T-helper 9 cell (primary cell): Measurements from ENCODE around the gene TXNDC8.

ENCODE experiments used
- DNase-seq: peaks from one replicate; pipeline ENCODE4 v3.0.0-alpha.2; 2020

Gene TXNDC8

DNA sequence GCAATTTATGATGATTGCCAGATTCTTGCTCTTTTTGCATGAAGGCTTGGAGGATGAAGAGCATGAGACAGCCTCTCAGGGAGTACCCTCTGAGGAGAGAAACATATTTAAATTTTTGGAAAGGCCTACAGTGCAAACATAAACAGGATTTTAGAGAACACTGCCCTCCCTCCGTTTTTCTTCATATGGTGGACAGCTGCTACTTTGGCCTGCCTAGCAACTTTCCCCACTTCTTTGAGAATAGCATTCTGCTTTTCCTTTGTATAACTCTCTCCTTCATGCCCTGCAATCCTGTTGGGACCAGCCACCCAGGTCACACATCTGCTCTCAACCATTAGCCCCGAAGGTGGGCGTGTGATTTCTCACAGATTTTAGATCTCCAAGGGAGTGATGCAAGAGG lies 60.9 kb downstream of the TXNDC8 start:
- no peak for DNase-seq

GRCh38 chr9:110270211-110270995 lies 67.3 kb downstream of the TXNDC8 start:
- DNase-seq = no peak

GRCh38 chr9:110266795-110267194 lies 70.9 kb downstream of the TXNDC8 start:
- DNase-seq = no peak

DNA sequence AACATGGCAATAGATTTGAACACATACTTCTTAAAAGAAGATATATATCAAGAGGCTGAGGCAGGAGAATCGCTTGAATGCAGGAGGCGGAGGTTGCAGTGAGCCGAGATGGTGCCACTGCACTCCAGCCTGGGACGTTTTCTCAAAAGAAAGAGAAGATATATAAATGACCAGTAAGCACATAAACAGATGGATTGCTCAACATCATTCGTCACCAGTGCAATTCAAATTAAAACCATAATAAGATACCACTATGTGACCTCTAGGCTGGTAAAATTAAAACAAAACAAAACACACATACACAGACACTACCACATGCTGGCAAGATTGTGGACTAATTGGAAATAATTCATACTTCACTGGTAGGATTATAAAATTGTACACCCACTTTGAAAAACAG lies 76.0 kb downstream of the TXNDC8 start:
- DNase-seq = no peak

DNA sequence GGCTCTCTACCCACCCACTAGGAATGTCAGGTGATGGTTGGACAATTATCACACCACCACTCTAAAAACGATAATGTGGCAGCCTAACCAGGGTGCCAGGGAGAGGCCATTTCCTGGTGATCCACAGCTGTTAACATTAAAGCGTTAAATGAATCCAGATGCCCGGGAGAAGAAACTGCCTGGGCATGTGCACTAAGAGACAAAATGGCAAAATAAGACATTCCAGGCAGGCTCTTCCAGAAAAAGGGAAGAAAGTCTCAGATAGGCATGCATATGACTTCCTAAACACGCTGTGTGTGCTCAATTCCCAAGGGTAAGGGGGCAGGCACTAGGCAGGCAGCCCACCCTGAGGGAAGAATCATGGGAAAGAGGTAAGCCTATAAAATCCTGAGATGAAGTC lies 76.8 kb downstream of the TXNDC8 start:
- no peak for DNase-seq

GRCh38 chr9:110259566-110259965 lies 78.1 kb downstream of the TXNDC8 start:
- no peak for DNase-seq

- DNase-seq = no peak
These were observed 79.0 kb downstream of the TXNDC8 start for GRCh38 chr9:110258690-110259091.

GRCh38 chr9:110257956-110258355 lies 79.7 kb downstream of the TXNDC8 start:
- DNase-seq = no peak

DNA sequence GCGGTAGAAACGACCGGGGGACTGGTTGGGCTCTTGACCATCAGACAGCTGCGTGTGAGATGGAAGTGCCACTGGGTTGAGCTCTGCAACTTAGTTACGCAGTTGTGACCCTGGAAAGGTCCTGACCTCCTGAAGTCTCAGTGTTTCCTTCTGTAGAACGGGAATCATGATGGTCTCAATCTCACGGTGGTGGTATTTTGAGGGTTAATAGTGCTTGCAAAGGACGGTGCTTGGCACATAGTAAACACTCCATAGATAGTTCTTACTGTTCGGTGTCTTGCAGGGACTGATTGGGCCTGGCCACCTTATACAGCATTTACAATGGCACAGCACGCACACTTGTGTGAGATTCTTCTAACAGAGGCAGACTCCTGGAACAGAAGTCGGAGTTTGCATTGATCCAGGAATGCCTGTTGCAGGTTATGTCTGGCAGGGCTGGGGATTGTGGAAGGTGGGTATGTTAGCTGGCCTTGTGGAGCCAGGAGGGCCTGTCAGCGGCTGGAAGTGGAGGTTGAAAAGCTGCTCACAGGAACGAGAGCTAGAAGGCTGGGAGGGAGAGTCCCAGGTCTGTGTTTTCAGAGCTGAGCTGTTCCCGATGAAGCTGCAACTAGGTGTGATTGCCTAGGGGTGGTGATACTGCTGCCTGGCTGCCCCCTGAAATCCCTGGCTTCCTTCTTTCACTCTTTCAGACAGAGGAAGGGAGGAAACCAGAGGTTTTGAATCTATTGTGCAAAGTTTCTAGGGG lies 80.4 kb downstream of the TXNDC8 start:
- no peak for DNase-seq

GRCh38 chr9:110256380-110257096 lies 81.1 kb downstream of the TXNDC8 start, which contains the start of gene TXN:
Gene TXN (minus strand): TSS chr9:110256507. CDS start chr9:110256435, 72 bp downstream.
- DNase-seq = peak; percentile 63

GRCh38 chr9:110255463-110256379 lies 81.9 kb downstream of the TXNDC8 start:
- peak; percentile 16 for DNase-seq

DNA sequence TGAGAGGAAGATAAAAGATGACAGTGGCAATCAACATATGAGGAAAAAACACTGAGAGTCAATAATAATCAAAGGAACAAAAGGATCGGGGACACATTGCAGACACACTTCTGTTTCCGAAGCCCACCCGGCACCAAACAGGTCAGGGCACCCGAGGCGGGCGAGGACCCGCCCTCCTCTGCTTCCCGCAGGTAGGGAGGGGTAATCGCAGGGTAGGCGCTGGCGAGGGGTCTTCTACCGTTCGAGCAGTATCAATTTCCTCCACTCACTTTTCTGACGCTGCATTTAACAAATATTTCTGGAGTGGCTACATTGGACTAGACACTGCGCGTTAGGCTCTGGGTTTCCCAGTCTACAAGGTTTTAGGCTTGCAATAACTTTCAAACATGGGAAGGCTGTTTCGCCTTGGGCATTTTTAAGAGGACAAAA lies 82.6 kb downstream of the TXNDC8 start:
- no peak for DNase-seq

GRCh38 chr9:110254500-110254899 lies 83.2 kb downstream of the TXNDC8 start:
- no peak for DNase-seq
